Body of pancreas (tissue), 4 donors: ENCODE results near the gene SCAPER.

Experiments
- CTCF ChIP-seq, 7 experiments: fragments of 450-650 bp in 4 of 7; fragments of 200-600 bp in 3 of 7; sonication (generic) in 3 of 7; IDR thresholded peaks; one replicate each; pipeline ENCODE4 v1.5.1; 2016 to 2019; ENCODE audit warnings: antibody characterized with exemption in 7 of 7
- POLR2A ChIP-seq, 3 donors: fragments of 450-650 bp; IDR thresholded peaks; one replicate each; pipeline ENCODE4 v1.6.1; 2016; ENCODE audit warnings: antibody characterized with exemption in 3 of 3, mild to moderate bottlenecking in 2 of 3

DNA sequence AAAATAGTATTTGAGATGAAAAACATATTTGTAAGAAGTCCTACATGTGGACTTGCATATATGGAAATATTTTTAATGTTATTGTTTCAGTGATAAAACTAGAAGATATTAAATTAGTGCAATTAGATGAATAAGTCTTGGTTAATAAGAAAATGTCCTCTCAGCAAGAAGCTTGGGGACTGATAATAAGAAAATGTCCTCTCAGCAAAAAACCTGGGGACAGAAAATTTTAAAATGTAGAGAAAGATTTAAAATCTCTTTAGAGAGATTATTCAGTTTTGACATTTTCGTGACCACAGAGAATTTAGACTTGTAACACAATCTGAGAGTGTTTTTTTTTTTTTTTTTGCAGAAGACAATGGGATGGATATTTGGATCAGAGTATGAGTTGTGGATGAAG is 412.6 kb downstream of the SCAPER start:
- TF ChIP-seq CTCF (IDR thresholded peaks at IDR 0.05): no peak
- TF ChIP-seq POLR2A (IDR thresholded peaks at IDR 0.05): no peak
